ENCODE data around the gene MYO9A.
A peak's percentile ranks its signal among the peaks of the same experiment; 100 is the strongest.

Gene MYO9A

DNA sequence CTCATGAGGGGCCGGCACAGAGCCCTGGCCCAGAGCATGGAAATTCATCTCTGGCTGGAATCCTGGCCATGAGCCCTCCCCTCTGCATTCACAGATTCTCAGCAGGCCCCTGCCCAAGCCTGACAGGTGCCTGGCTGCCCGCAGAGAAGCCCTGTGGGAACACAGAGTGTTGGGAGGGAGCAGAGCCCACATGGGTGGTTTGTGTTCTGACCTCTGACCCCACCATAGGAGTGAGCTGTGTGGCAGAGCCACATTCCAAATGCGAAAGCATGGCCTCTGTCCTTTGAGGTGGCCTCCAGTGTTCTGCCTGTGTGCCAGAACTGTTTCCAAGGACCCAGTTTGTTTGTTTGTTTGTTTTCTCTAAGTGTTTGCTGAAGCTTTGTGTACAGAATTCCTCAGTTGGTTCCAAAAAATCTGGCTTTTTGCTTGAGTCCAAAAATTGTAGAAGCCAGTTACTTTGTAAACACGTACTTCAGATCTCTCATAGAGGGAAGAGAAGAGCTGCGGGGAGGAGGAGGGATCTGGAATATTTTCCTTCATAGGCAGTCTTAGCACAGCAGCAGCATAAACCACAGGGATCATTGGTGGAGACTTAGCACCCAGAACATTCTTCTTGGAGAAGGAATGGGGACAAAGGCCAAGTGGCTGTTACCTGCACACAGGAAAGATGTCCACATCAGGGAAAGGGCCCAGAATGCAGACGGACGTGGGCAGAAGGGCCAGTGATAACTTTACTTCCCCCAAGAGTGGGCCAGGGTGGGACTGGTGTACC lies 43.6 kb upstream of the MYO9A start:
- H3K4me3 ChIP-seq (ENCODE audit: control insufficient read depth, low read depth, low read length) = no peak overlapping the region
- no peak for DNase-seq (ENCODE audit: low read depth)
- TF ChIP-seq CTCF (conservative IDR thresholded peaks at IDR 0.05; ENCODE audit: control insufficient read depth, insufficient read depth, low read depth, low read length) = no peak

DNA sequence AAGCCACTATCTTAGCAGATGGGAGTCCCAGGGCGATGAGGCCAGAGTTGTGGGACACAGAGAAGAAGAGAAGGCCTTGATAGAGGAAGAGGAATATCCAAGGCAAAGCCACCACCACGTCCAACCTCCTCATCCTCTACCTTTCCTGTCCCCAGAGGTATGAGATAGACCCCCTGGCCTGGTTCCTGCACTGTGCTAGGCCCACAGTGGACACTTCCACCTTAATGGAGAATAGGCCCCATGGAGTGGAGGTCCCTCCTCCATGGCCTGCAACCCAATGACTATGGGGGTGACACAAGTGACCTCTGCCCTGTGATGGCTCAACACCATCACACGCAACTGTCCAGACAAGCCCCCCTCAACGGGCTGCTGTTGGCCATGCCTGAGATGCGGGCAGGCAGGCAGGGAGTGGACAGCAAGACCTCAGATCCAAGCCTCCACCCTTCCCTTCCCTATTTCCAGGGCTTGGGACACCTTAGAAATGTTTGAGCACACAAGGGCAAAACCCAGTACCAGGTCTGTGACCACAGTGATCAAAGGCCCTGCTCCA lies 42.8 kb upstream of the MYO9A start:
- no peak for DNase-seq (ENCODE audit: low read depth)
- no peak for TF ChIP-seq CTCF (conservative IDR thresholded peaks at IDR 0.05; ENCODE audit: control insufficient read depth, insufficient read depth, low read depth, low read length)
- H3K4me3 ChIP-seq (ENCODE audit: control insufficient read depth, low read depth, low read length) = no peak overlapping the region

DNA sequence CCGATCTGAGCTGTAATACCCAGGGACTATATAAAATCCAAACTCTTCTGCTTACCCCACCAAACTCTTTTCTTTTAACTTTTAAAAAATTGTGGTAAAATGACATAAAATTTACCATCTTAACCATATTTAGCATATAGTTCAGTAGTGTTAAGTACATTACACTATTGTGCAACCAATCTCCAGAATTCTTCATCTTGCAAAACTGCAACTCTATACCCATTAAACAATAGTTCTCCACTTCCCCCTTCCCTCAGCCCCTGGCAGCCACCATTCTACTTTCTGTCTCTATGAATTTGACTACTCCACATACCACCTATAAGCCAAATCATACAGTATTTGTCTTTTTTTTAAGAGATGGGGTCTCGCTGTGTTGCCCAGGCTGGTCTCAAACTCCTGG lies 39.0 kb upstream of the MYO9A start:
- no peak for TF ChIP-seq CTCF (conservative IDR thresholded peaks at IDR 0.05; ENCODE audit: control insufficient read depth, insufficient read depth, low read depth, low read length)
- DNase-seq (ENCODE audit: low read depth) = no peak
- no peak overlapping the region for H3K4me3 ChIP-seq (ENCODE audit: control insufficient read depth, low read depth, low read length)

GRCh38 chr15:72155635-72156616 lies 38.0 kb upstream of the MYO9A start:
- DNase-seq (ENCODE audit: low read depth) = peak; percentile 76
- peak overlapping the region; percentile 62 for H3K4me3 ChIP-seq (ENCODE audit: control insufficient read depth, low read depth, low read length)
- peak; percentile 92 for TF ChIP-seq CTCF (conservative IDR thresholded peaks at IDR 0.05; ENCODE audit: control insufficient read depth, insufficient read depth, low read depth, low read length)

- DNase-seq (ENCODE audit: low read depth) = peak; percentile 8
- TF ChIP-seq CTCF (conservative IDR thresholded peaks at IDR 0.05; ENCODE audit: control insufficient read depth, insufficient read depth, low read depth, low read length) = no peak
- H3K4me3 ChIP-seq (ENCODE audit: control insufficient read depth, low read depth, low read length) = peak overlapping the region; percentile 62
Measured at GRCh38 chr15:72155003-72155621, 37.2 kb upstream of the MYO9A start.

DNA sequence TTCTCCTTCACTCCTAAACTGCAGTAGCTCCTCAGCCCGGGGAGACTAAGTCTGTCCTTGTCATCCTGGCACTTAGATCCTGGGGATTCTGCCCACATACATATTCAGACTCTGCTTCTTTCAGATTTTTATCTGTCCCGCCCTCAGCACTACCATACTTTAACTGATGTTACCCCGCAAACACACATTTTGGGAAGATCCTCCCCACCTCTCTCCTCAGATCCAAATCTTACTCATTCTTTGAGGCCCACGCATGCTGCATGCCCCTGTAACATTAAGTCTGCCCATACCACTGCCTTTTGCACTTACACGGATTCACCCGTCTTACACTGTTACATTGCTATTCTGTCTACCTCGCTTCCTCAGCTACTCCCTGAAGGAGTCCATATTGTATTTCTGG lies 36.4 kb upstream of the MYO9A start:
- no peak overlapping the region for H3K4me3 ChIP-seq (ENCODE audit: control insufficient read depth, low read depth, low read length)
- no peak for DNase-seq (ENCODE audit: low read depth)

More for the DNA sequence above, 36.4 kb upstream of the MYO9A start:
- TF ChIP-seq CTCF (conservative IDR thresholded peaks at IDR 0.05; ENCODE audit: control insufficient read depth, insufficient read depth, low read depth, low read length) = no peak

Data from fibroblast of mammary gland (primary cell).